Gastrocnemius medialis (tissue), 4 donors: ENCODE measurements around the gene ZSWIM7.

Experiments used
- POLR2A ChIP-seq, 2 donors: fragments of 450-650 bp; IDR thresholded peaks; one replicate each; pipeline ENCODE4 v1.6.1; 2017; ENCODE audit warnings: antibody characterized with exemption in 2 of 2, mild to moderate bottlenecking in 2 of 2, moderate library complexity in 2 of 2
- TF ChIP-seq, protein P1 (sequence below), 5 experiments: fragments of 450-650 bp in 3 of 5; fragments of 200-600 bp in 2 of 5; sonication (generic) in 2 of 5; IDR thresholded peaks in 4 of 5; conservative IDR thresholded peaks in 1 of 5; 1 replicate in 4 of 5; 2 replicates in 1 of 5; pipeline ENCODE4 v1.5.1; 2016 to 2019; ENCODE audit warnings: antibody characterized with exemption in 5 of 5, mild to moderate bottlenecking in 3 of 5, moderate library complexity in 3 of 5

DNA sequence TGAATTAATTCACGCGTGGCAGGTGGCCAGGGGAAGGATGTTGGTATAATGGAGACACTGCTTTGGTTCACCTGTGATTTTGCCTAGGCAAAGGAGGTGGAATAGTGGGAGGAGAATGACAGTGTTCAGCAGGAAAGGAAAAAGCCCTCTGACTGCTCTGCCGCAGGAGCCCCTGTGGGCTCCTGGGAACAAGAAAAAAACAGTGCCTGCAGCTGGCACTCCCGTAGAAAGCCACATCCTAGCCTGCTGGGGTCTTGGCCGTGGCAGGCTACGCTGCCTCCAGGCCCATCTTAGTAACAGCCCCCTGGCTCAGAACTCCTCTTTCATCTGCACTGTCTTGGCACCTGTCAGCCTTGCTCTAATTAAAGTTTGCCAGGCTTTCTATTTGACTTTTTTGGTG lies 34.0 kb downstream of the ZSWIM7 start:
- TF ChIP-seq, protein P1, sequence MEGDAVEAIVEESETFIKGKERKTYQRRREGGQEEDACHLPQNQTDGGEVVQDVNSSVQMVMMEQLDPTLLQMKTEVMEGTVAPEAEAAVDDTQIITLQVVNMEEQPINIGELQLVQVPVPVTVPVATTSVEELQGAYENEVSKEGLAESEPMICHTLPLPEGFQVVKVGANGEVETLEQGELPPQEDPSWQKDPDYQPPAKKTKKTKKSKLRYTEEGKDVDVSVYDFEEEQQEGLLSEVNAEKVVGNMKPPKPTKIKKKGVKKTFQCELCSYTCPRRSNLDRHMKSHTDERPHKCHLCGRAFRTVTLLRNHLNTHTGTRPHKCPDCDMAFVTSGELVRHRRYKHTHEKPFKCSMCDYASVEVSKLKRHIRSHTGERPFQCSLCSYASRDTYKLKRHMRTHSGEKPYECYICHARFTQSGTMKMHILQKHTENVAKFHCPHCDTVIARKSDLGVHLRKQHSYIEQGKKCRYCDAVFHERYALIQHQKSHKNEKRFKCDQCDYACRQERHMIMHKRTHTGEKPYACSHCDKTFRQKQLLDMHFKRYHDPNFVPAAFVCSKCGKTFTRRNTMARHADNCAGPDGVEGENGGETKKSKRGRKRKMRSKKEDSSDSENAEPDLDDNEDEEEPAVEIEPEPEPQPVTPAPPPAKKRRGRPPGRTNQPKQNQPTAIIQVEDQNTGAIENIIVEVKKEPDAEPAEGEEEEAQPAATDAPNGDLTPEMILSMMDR (IDR thresholded peaks at IDR 0.05 in 4 of 5, conservative IDR thresholded peaks at IDR 0.05 in 1 of 5): no peak
- TF ChIP-seq POLR2A (IDR thresholded peaks at IDR 0.05): no peak
